OCI-LY3 (cell line): ENCODE results near the gene TTC29.

Experiments
- EZH2phosphoT487 ChIP-seq: fragments of 200-600 bp; shearing (Covaris generic); IDR thresholded peaks from 2 replicates; pipeline ENCODE4 v1.6.1; 2018; ENCODE audit warnings: antibody characterized with exemption, mixed run types, low read depth
- TF ChIP-seq, protein P1 (sequence below): fragments of 200-600, 300-600 bp; sonication (generic); IDR thresholded peaks from 2 replicates; pipeline ENCODE4 v1.5.1; 2014; ENCODE audit warnings: antibody characterized with exemption, low read length, low read depth

GRCh38 chr4:146957237-146957636 lies 11.6 kb upstream of the TTC29 start:
- TF ChIP-seq, protein P1, sequence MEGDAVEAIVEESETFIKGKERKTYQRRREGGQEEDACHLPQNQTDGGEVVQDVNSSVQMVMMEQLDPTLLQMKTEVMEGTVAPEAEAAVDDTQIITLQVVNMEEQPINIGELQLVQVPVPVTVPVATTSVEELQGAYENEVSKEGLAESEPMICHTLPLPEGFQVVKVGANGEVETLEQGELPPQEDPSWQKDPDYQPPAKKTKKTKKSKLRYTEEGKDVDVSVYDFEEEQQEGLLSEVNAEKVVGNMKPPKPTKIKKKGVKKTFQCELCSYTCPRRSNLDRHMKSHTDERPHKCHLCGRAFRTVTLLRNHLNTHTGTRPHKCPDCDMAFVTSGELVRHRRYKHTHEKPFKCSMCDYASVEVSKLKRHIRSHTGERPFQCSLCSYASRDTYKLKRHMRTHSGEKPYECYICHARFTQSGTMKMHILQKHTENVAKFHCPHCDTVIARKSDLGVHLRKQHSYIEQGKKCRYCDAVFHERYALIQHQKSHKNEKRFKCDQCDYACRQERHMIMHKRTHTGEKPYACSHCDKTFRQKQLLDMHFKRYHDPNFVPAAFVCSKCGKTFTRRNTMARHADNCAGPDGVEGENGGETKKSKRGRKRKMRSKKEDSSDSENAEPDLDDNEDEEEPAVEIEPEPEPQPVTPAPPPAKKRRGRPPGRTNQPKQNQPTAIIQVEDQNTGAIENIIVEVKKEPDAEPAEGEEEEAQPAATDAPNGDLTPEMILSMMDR: no peak
- TF ChIP-seq EZH2phosphoT487: no peak
